Raji (cell line): ENCODE data around the gene HES3.

Experiments used
- POLR2A ChIP-seq: IDR thresholded peaks from 2 replicates; pipeline ENCODE4 v1.6.1; 2011; ENCODE audit warnings: low read depth, low read length, control low read depth; ENCODE audit not compliant: insufficient read depth

Gene HES3

GRCh38 chr1:6262555-6263420 is 18.8 kb downstream of the HES3 start:
- TF ChIP-seq POLR2A, result no peak

DNA sequence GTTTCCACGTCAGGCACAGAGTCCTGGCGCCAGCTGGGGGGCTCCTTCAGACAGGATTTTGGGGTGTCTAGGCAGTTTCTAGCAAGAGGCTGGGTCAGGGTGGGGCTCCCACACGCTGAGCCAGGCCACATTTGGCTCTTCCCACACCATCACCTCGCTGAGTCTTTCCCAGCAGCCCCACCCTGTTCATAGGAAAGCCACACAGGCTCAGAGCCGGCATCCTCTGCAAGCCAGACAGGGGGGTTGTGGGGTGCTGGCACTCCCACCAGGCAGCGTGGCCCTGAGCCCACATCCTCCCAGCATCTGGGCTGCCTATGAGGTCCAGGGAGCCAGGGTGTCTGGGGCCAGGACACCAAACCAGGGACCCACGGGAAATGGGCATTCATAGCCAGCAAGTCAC is 19.7 kb downstream of the HES3 start:
- no peak for TF ChIP-seq POLR2A

DNA sequence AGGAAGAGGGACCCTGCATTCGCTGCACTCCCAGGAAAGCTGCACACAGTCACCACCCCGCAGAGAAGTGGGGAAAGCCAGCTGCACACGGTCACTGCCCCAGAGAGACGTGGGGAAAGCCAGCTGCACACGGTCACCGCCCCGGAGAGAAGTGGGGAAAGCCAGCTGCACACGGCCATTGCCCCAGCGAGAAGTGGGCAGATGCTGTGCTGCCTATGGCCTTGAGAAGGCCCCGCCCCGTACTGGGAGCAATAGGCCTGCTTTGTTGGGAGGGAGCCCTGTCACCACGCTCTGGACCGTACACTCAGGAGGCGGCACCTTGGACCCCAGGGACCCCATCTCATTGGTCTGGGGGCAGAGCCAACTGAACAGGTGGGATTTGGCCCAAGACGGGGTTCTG is 21.2 kb downstream of the HES3 start:
- no peak for TF ChIP-seq POLR2A

DNA sequence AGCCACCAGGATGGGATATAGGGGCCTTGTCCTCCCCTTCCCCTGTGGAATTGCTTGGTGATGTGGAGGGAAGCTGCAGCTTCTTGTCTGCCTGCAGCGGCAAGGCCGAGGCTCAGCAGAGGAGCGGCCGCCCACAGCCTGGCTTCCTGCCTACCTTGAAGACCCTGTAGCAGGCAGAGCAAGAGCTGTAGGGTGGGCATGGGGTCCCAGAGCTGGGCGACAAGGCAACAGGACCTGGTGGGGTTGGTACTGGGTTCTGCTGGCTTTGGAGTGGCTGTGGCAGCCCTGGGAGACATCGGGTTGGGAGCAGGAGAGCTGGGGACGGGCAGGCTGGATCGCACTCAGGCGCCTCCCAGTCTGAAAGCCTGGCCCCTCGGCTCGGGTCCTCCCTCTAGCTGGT is 22.7 kb downstream of the HES3 start:
- no peak for TF ChIP-seq POLR2A

- no peak for TF ChIP-seq POLR2A
Measured at GRCh38 chr1:6267686-6268322, 23.8 kb downstream of the HES3 start.

DNA sequence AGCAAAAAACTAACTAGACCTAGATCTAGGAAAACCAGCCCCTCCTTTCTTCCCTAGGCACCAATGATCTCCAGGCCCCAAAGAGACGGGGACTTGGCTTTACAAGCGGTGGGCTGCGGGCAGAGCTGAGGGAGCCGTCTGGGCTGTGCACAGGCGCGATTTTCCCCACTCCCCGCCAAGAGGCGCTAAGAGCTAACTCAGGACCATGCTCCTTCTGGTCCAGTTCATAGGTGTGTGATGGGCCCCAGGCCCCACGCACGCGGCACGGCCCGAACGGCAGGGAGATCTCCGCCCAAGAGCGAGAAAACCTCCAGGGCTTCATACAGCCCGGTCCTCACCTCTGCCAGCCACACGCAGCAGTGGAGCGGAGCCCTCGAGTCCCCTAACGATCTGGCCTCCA is 24.4 kb downstream of the HES3 start:
- TF ChIP-seq POLR2A, result no peak

- TF ChIP-seq POLR2A, result no peak
Measured at GRCh38 chr1:6269296-6269695, 25.3 kb downstream of the HES3 start.

DNA sequence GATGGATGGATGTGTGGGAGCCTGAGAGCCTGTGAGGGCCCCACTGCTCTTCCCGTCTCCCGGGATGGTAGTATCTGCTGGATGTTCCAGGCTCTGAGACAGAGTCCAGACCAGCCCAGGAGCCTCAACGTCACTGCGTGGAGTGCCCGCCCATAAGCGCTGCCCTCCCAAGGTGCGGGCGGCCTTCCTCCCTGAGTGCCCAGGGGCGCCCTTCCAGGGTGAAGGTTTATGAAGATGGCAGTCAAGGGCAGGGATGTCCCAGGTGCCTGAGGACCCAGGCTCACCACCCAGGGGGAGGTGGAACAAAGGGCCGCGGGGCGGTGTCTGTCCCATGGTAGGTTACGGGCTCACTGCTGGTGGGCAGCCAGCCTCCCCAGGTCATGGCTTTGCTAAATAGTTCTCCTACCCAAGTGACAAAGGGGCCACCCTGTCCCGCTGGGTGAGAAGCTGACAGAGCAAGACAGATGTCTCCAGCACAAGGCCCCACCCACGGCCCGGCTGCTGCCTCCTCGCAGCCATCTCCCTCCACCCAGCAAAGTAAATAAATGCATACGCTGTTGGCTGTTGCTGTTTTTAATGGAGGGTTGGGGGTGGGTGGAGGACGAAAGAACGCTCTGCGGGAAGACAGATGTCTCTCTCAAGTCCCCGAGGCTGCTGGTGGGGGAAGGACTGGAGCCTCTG is 25.9 kb downstream of the HES3 start:
- no peak for TF ChIP-seq POLR2A

GRCh38 chr1:6270401-6270800 is 26.4 kb downstream of the HES3 start:
- no peak for TF ChIP-seq POLR2A

DNA sequence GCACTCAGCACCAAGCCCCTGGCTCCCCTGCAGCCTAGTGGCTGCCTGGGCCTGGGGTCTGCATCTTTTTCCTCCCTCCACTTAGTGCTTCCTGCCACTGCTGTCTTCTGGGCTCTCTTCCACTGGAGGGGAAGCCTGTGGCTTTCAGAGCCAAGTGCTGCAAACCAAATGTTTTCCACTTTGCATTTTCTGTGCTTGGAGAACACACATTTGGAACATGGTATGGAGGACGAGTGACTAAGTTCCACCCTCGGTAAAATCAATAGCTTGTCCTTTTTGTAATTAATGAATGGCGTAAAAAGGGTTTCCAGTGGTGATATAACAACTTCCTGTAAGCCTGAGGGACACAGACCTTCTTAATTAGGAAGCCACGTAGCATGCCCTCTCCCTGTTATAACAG is 27.0 kb downstream of the HES3 start:
- no peak for TF ChIP-seq POLR2A

- TF ChIP-seq POLR2A, result no peak
Measured at GRCh38 chr1:6271554-6271953, 27.6 kb downstream of the HES3 start.

- no peak for TF ChIP-seq POLR2A
Measured at GRCh38 chr1:6272452-6272851, 28.5 kb downstream of the HES3 start.

DNA sequence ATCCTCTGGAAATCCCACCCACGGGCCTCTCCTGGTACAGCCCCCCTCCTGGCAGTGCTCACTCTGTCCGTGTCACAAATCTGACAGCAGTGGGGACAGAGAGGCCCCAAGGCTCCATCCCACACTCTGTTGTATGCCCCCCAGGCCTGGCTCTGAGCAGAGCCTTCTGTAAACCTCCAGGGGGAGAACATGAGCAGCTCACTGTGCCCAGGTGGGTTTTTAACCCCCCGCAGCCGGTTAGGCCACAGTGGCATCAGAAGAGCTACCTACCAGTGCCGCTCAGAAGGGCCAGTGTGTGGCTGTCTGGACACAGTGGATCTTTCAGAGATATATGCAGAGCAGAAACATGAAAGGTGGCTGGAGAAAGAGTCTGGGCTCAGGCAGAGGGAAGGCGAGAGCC is 28.9 kb downstream of the HES3 start:
- TF ChIP-seq POLR2A, result no peak

- no peak for TF ChIP-seq POLR2A
Measured at GRCh38 chr1:6273380-6273891, 29.5 kb downstream of the HES3 start.

GRCh38 chr1:6274102-6274501 is 30.1 kb downstream of the HES3 start:
- no peak for TF ChIP-seq POLR2A

DNA sequence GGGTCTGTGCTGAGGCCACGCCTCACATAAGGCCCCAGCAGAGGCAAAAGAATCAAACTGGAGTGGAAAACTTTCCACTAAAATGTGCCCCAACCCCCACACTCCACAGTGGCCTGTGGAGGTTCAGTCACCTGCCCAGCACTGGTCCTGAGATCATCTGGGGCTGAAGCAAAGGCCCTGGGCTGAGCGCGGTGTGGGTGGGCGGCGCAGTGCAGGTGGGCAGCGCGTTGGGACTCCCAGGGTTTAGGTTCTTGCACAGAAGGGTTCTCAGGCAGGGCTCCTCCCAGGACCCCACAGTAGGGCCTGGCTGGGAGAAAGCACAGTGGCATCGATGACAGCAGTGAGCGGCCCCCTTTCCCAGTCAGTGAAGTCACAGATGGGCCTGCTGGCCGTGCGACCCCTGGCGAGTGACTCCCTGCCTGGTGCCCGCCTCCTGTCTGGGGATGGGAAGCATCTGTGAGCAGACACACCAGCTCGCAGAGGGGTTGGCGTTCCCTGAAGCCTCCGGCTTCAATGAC is 30.7 kb downstream of the HES3 start:
- TF ChIP-seq POLR2A, result no peak
